ENCODE data around the gene PRLR. TPM values are rescaled to one million over a fixed set of nuclear protein-coding genes. Genes with fewer than 3 reads are reported as not detected.

PRLR gene
- total and polyA plus RNA-seq, 2 experiments from 2014 or later = 0.31 to 2.2 TPM

GRCh38 chr5:35205186-35205585, 25.1 kb downstream of the PRLR start:
- TF ChIP-seq CTCF (conservative IDR thresholded peaks at IDR 0.05; ENCODE audit: low read depth in 2 of 2) (no peak), ETS1 (IDR thresholded peaks at IDR 0.05) (no peak), ZNF331 (CRISPR knock-in tag; IDR thresholded peaks at IDR 0.05; ENCODE audit: low read depth) (no peak), JUNB (IDR thresholded peaks at IDR 0.05; ENCODE audit: unreplicated experiment) (no peak), REST (IDR thresholded peaks at IDR 0.05; ENCODE audit: unreplicated experiment) (no peak), ZNF114 (CRISPR knock-in tag; IDR thresholded peaks at IDR 0.05) (no peak), EZH2 (IDR thresholded peaks at IDR 0.05; ENCODE audit: low read depth, unreplicated experiment) (no peak), CREB1 (CRISPR knock-in tag; IDR thresholded peaks at IDR 0.05; ENCODE audit: low read depth) (no peak), NANOG (IDR thresholded peaks at IDR 0.05; ENCODE audit: borderline replicate concordance) (no peak), ZNF462 (CRISPR knock-in tag; IDR thresholded peaks at IDR 0.05) (no peak), POLR2AphosphoS5 (IDR thresholded peaks at IDR 0.05; ENCODE audit: low read depth) (no peak), STAT1 (IDR thresholded peaks at IDR 0.05; ENCODE audit: unreplicated experiment) (no peak)
- Histone ChIP-seq H4K20me1 (replicated peaks; ENCODE audit: insufficient read depth) (no peaks in the 10 kb centered on the region), H2AFZ (no peak overlapping the region), H3K27me3 (ENCODE audit: insufficient read depth) (no peaks in the 10 kb centered on the region), H3F3A (replicated peaks; ENCODE audit: low read depth) (no peaks in the 10 kb centered on the region), H3K9me2 (ENCODE audit: insufficient read depth) (no peaks in the 10 kb centered on the region), H3K79me2 (replicated peaks; ENCODE audit: insufficient read depth) (no peaks in the 10 kb centered on the region), H3K4me3 (no peak overlapping the region), H3K4me2 (no peak overlapping the region), H3K27ac (ENCODE audit: low read depth) (no peak overlapping the region), H3K36me3 (ENCODE audit: insufficient read depth) (no peaks in the 10 kb centered on the region), H3K4me1 (ENCODE audit: insufficient read depth) (no peaks in the 10 kb centered on the region)
- ATAC-seq (no peak), DNase-seq (ENCODE audit: low spot score) (no peak)
- Mint-ChIP-seq H3K36me3 (ENCODE audit: low read depth) (no peaks in the 10 kb centered on the region), H3K27me3 (ENCODE audit: insufficient read depth, low read depth, poor library complexity) (no peaks in the 10 kb centered on the region), H3K4me3 (no peak overlapping the region), H3K4me1 (no peaks in the 10 kb centered on the region), H3K9me3 (no peaks in the 10 kb centered on the region), H3K27ac (no peak overlapping the region)
